ENCODE data around the gene YIPF2. TPM values are rescaled to one million over a fixed set of nuclear protein-coding genes. Genes with fewer than 3 reads are reported as not detected.

The YIPF2 gene
- total and polyA plus RNA-seq, 2 donors from 2014 or later, result 64.7 to 70.3 TPM

DNA sequence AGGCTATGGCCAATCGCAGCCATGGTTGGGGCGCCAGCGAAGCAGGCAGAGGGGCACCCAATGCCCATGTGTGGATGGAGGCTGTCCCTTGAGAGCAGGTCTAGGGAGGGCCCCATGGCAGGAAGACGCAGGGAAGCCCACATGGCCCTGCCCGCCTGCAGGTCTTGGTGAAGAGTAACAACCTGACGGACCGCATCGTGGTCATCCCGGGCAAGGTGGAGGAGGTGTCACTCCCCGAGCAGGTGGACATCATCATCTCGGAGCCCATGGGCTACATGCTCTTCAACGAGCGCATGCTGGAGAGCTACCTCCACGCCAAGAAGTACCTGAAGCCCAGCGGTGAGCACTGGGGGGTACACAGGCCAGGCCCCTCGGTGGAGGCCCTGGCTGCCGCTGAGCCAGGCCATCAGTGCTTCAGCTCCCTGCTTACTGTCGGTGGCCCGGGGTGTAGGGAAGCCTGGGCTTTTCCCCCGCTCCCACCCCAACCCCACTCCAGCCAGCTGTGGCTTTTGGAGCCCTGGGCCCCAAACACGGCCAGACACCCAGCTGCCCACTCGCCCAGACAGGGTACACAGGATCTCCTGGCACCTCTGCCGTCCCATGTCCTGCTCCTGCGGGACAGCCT lies 14.6 kb downstream of the YIPF2 start:
- intact Hi-C loops (cut with DNase I), result no loop called here
- H3K36me3 ChIP-seq (ENCODE audit: control insufficient read depth in 2 of 3, insufficient read depth in 3 of 3, low read length in 3 of 3), result peaks cover 0 to 17% (median 5%) of the 10 kb centered on the region in 3 donors
- no peak for FAIRE-seq

GRCh38 chr19:10912619-10913018 lies 15.8 kb downstream of the YIPF2 start:
- Histone ChIP-seq H3K36me3 (ENCODE audit: control insufficient read depth in 2 of 3, insufficient read depth in 3 of 3, low read length in 3 of 3) (peaks cover 2 to 22% (median 9%) of the 10 kb centered on the region in 3 donors), H3K4me3 (ENCODE audit: low read length in 3 of 3) (no peak overlapping the region), H3K4me1 (ENCODE audit: control insufficient read depth in 2 of 3, insufficient read depth in 2 of 3, low read depth in 1 of 3, low read length in 3 of 3) (no peaks in the 10 kb centered on the region), H3K9me3 (ENCODE audit: control insufficient read depth in 2 of 3, insufficient read depth in 1 of 3, low read length in 3 of 3) (no peaks in the 10 kb centered on the region), H3K27me3 (ENCODE audit: control insufficient read depth, insufficient read depth, low read length) (no peaks in the 10 kb centered on the region), H3K9ac (ENCODE audit: low read length in 3 of 3) (no peak overlapping the region), H3K27ac (ENCODE audit: low read depth in 2 of 2, low read length in 2 of 2) (no peak overlapping the region)
- FAIRE-seq (no peak), DNase-seq (no peak)
- TF ChIP-seq, protein P1, sequence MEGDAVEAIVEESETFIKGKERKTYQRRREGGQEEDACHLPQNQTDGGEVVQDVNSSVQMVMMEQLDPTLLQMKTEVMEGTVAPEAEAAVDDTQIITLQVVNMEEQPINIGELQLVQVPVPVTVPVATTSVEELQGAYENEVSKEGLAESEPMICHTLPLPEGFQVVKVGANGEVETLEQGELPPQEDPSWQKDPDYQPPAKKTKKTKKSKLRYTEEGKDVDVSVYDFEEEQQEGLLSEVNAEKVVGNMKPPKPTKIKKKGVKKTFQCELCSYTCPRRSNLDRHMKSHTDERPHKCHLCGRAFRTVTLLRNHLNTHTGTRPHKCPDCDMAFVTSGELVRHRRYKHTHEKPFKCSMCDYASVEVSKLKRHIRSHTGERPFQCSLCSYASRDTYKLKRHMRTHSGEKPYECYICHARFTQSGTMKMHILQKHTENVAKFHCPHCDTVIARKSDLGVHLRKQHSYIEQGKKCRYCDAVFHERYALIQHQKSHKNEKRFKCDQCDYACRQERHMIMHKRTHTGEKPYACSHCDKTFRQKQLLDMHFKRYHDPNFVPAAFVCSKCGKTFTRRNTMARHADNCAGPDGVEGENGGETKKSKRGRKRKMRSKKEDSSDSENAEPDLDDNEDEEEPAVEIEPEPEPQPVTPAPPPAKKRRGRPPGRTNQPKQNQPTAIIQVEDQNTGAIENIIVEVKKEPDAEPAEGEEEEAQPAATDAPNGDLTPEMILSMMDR (IDR thresholded peaks at IDR 0.05; ENCODE audit: borderline replicate concordance, extremely low read depth, insufficient read depth), result no peak
- intact Hi-C loops (cut with DNase I), result no loop called here

More for the DNA sequence above, 14.6 kb downstream of the YIPF2 start:
- DNase-seq, result no peak
- TF ChIP-seq, protein P1 (IDR thresholded peaks at IDR 0.05; ENCODE audit: borderline replicate concordance, extremely low read depth, insufficient read depth), result no peak
- no peaks in the 10 kb centered on the region for H3K27me3 ChIP-seq (ENCODE audit: control insufficient read depth, insufficient read depth, low read length)
- no peak overlapping the region for H3K27ac ChIP-seq (ENCODE audit: low read depth in 2 of 2, low read length in 2 of 2)
- no peak overlapping the region for H3K4me3 ChIP-seq (ENCODE audit: low read length in 3 of 3)
- H3K9ac ChIP-seq (ENCODE audit: low read length in 3 of 3), result no peak overlapping the region
- H3K9me3 ChIP-seq (ENCODE audit: control insufficient read depth in 2 of 3, insufficient read depth in 1 of 3, low read length in 3 of 3), result no peaks in the 10 kb centered on the region
- H3K4me1 ChIP-seq (ENCODE audit: control insufficient read depth in 2 of 3, insufficient read depth in 2 of 3, low read depth in 1 of 3, low read length in 3 of 3), result no peaks in the 10 kb centered on the region

GRCh38 chr19:10911579-10912363 lies 16.7 kb downstream of the YIPF2 start:
- Histone ChIP-seq H3K27me3 (ENCODE audit: control insufficient read depth, insufficient read depth, low read length) (no peaks in the 10 kb centered on the region), H3K4me1 (ENCODE audit: control insufficient read depth in 2 of 3, insufficient read depth in 2 of 3, low read depth in 1 of 3, low read length in 3 of 3) (no peaks in the 10 kb centered on the region), H3K27ac (ENCODE audit: low read depth in 2 of 2, low read length in 2 of 2) (no peak overlapping the region), H3K9me3 (ENCODE audit: control insufficient read depth in 2 of 3, insufficient read depth in 1 of 3, low read length in 3 of 3) (no peaks in the 10 kb centered on the region), H3K4me3 (ENCODE audit: low read length in 3 of 3) (no peak overlapping the region), H3K9ac (ENCODE audit: low read length in 3 of 3) (no peak overlapping the region), H3K36me3 (ENCODE audit: control insufficient read depth in 2 of 3, insufficient read depth in 3 of 3, low read length in 3 of 3) (peaks cover 2 to 22% (median 9%) of the 10 kb centered on the region in 3 donors)
- DNase-seq, result no peak
- no peak for FAIRE-seq
- TF ChIP-seq, protein P1 (IDR thresholded peaks at IDR 0.05; ENCODE audit: borderline replicate concordance, extremely low read depth, insufficient read depth), result no peak
- intact Hi-C loops (cut with DNase I), result no loop called here

Data from kidney (tissue), 14 donors.